ENCODE results near the gene LMO1.

LMO1 gene

GRCh38 chr11:8207080-8208000 lies 56.3 kb downstream of the LMO1 start:
- DNase-seq, result no peak

DNA sequence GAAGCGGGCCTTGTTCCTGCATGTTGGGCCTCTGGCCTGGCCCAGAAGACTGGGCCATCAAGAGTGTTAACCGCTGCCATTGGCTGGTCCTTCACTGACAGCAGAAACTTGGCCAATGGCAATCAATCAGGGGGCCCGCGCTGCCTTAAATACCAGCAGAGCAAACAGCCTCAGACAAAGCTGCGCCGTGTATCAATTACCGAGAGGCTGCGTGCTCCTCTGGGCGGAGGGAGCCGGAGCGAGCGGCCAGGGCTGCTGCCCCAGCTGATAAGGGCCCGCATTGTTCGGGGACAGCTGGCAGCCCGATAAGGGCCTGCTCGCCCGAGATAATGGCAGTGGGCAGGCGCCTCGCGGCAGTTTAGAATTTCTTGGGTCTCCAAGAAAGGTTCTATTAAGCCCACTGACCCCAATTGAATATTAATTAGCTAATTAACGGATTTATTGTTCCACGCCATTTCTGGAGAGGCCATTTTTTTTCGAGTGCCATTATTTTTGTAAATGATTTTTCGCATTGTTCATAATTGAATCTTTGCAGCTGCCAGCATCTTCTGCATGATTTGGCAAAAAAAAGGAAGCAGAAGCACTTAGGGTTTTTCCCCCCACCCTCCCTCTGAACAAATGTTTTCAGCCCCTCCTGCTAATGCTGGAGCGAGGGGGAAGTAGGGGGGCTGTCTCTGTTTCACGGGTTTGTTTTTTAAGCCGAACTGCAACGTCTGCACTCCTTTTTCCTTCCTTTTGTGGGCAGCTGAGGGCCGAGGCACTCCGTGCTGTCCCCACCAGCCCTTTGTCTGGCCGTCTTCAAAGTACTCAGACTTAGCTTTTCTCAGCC lies 57.2 kb downstream of the LMO1 start:
- DNase-seq, result peak; percentile 14 to 88 (median 58)

DNA sequence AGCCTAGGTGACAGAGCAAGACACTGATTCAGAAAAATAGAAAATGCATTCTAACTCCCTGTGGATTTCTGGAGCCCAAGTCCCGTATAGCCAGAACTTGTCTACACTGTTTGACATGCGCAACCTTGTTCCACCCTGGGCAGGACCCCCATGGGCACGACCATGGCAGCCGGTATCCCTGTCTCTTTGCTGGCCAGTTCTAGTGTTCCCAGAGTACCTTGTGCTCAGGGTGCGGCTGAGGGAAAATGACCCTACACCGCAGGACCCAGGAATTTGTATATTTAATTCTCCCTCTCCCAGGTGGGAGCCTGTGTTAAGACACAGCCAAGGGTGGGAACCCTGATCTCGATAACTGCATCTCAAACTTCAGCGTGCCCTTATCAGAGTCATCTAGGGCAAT lies 58.1 kb downstream of the LMO1 start:
- no peak for DNase-seq

- no peak for DNase-seq
Measured at GRCh38 chr11:8204596-8204995, 59.1 kb downstream of the LMO1 start.

DNA sequence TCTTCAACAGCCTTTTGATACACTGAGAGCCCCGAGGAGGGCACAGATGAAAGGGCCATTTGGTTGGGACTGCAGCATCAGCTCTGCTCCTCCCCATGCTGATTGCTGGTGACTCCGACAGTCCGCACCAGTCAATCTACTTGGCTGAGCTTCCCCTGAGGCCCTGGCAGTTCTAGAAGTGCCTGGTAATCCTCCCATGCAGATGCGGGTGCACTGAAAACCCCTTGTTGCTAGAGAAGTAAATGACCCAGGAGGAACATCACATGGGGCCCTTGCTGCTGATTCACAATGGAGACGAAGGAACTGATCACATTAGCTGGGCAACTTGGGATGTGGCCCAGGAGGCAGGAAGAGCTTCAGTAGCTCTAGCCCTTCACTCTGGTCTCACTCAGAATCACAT lies 59.7 kb downstream of the LMO1 start:
- DNase-seq, result no peak

GRCh38 chr11:8203414-8203715 lies 60.3 kb downstream of the LMO1 start:
- no peak for DNase-seq

- DNase-seq, result peak in 5 of 56 donors; percentile 11 to 26 (median 16)
Measured at GRCh38 chr11:8202516-8203413, 60.9 kb downstream of the LMO1 start.

DNA sequence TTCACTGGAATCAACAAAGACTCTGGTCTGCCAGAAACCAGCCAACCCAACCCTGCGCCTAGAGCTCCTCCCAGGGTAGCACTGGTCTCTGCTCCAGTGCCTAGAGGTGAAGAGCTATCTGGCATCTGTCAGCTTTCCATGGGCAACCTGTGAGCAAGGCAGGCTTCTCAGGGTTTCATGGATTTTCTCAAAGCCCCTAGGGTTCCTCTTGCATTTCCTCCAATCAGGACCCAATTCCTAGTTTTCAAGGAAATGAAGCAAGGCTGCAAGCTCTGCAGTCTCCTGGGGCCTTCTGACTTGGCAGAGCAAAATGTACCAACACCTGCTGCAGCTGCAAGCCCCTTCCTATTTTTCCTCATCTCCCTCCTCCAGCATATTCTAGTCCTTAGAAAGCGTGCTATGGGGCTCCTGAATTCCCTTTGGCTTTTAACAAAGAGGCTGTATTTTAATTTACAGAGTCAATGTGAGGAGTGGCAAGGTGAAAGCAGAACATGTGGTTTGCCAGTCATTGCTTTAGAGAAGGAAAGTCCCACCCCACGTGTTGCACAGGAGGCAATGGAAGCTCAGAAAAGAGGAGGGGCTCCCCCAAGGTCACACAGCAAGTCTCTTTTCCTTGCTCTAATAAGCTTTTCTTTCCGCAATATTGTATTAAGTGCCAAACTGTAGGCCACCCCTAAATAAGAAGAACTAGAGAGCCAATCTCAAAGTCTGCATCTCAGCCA lies 61.9 kb downstream of the LMO1 start:
- DNase-seq, result peak in 2 of 56 donors; percentile 2 to 28

DNA sequence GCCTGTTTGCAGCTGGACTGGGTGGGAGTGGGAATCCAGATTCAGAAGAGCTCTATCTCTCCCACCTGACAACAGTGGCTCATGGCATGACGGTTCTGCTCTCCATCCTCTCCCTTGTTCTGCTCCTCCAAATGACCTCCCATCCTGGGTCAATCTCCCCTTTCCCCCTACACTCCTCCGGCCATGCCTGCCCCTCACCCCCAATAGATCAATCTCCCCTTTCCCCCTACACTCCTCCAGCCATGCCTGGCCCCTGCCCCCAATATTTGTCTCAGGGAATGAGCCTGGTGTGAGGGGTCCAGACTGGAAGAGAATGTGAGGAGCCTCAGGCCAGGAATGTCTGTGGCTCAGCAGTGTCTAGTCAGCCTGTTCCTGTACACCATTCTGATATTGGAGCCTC lies 64.0 kb downstream of the LMO1 start:
- DNase-seq, result no peak

DNA sequence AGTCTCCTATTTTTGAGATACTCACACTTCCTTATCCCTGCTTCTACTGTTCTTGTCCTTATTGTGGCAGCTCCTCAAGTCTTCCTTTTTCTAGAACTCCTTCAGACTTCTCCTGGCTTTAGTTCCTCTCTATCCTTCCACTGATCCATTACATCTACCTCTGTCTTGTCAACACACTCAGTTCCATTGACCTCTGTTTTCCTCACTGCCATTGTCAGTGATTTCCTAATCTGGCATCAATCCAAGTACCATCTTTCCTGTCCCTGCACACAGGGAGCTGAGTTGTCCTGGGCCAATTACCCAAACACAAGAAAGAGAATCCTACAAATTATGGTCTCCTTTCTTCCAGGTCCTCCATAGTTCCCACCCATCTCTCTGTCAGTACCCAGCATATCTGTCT lies 66.9 kb downstream of the LMO1 start:
- DNase-seq, result no peak

- no peak for DNase-seq
Measured at GRCh38 chr11:8194956-8195355, 68.7 kb downstream of the LMO1 start.

DNA sequence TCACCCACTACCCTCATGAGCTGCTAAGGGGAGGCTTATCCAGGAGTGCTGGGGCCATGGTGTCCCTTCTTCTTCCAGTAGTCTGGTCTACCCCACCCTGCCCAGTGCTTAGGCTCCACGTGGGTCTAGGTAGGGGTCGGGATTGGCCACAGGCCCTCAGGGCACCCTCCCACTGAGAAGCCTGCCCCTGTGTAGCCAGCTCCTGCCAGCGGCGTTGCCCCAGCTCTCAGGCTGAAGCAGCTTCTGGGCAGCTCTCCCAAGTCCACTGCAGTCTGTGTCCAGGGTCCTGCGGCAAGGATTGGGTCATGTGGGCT lies 70.8 kb downstream of the LMO1 start:
- peak in 5 of 56 donors; percentile 20 to 47 (median 28) for DNase-seq

DNA sequence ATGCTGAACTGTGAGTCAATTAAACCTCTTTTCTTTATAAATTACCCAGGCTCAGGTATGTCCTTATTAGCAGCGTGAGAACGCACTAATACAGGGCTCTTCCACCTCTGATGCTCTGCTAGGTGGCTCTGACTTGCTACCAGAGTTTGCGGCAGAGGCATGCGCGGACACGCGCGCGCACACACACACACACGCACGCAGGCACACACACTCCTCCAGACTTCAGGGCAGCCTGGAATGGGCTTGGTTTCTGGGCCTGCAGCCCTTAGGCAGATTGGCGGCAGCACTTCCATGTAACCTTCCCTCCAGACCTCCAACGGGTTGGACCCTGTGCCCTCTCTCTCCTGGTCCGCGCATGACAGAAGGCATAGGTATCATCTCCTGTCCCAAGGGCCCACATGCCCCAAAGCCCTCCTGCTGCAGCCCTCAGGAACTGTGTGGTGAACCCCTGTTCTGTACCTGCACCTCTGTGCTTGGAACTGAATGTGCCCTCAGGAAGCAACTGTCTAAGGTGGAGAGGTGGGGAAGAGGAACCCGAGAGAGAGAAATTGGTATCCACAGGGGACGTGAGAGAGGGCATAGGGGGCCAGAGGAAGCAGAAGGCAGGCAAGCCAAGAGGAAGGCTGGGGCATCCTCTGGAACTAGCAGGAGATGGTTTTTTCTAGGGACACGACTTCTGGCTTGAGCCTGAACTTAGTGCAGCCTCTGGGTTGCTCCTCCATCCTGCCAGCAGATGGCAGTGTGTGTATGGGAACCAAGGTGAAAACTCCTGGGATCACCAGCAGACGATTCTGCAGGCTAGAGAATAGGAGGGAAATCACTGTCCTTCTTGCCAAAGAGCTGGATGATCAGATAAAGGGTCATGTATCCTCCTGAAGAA lies 71.4 kb downstream of the LMO1 start:
- peak in 46 of 56 donors; percentile 10 to 84 (median 45) for DNase-seq

DNA sequence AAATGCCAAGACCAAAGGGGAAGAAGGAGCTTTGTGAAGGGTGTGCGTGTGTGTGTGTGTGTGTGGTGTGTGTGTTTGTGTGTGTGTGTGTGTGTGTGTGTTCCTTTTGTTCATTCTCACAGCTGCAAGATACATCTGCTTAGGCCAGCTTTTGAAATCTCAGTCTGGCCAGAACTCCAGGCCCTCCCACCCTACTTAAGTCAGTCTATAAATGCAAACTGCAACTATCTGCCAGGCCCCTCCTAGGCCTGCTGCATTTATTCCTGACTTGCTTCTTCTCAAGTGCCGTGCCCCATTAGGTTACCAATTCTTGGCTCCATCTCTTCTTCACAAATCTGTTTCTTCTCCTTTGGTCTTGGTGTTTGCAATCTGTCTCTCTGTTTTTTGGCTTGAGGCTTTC lies 73.2 kb downstream of the LMO1 start:
- no peak for DNase-seq

DNA sequence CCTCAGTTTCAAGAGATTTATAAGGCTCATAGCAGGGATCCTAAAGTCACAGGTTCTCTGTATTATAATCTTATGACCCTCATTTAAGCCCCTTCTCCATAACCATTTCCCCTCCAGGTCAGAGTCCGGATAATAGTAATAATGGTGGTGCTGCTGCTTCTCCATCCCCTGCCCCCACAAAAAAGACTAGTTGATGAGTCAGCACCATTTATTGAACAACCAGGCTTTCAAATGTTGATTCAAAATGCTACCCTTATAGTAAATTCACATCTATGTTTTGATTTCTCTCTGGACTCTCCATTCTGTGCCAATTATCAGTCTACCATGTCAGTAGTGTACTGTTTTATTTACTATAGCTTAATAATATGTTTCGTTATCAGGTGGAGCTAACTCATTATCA lies 77.2 kb downstream of the LMO1 start:
- DNase-seq, result no peak

DNA sequence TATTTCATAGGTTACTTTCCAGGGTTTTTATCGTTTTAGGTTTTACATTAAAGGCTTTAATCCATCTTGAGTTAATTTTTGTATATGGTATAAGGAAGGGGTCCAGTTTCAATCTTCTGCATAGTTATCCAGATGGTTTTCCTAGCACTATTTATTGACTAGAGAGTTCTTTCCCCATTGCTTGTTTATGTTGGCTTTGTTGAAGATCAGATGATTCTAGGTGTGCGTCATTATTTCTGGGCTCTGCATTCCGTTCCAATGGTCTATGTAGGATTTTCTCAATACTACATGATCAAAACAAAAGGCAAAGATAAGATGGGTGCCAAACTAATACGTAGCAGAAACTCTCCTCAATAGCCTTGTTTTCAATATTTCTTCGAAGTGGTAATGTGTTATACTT lies 80.6 kb downstream of the LMO1 start:
- DNase-seq, result no peak

- no peak for DNase-seq
Measured at GRCh38 chr11:8180469-8180868, 83.2 kb downstream of the LMO1 start.

DNA sequence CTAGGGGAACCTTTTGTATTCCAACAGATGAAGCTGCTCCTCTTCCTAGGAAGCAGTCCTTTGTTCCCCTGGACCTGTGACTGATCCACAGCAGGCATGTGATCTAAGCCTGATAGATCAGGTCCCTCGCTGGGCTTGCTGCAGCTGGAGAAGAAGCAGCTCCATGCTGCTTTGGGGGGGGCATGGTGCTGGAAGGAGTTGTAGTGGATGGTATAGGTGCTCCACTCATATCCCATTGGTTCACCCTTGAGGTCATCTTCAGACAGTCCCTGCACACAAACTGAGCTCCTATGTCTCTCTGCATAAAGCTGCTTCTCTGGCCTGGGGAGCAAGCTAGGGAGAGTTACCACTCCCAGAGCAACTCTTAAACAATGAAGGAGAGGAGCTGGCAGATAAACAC lies 85.4 kb downstream of the LMO1 start:
- no peak for DNase-seq

GRCh38 chr11:8177136-8177535 lies 86.5 kb downstream of the LMO1 start:
- no peak for DNase-seq

Measured in amygdala (tissue), 56 donors.